ENCODE measurements around the gene POLG2.
"Not testable (repeated sequence)": the region's sequence is repeated elsewhere in the genome, so short reads cannot be mapped to it uniquely, and the experiment has no call there.

The POLG2 gene

GRCh38 chr17:64437944-64438525 is 58.8 kb downstream of the POLG2 start:
- no peak for DNase-seq

- no peak for DNase-seq
Observed at GRCh38 chr17:64431534-64431933, 65.3 kb downstream of the POLG2 start.

GRCh38 chr17:64430036-64430435 is 66.8 kb downstream of the POLG2 start:
- not testable (repeated sequence) for DNase-seq

GRCh38 chr17:64428406-64428805 is 68.4 kb downstream of the POLG2 start:
- DNase-seq = no peak

All from activated gamma-delta T cell treated with Interleukin-2 at 50 U/mL for 16 hours (primary cell).